GM19025 (cell line): ENCODE measurements around the gene NOX3.
A peak's percentile ranks its signal among the peaks of the same experiment; 100 is the strongest.
"Not testable (repeated sequence)": the region's sequence is repeated elsewhere in the genome, so short reads cannot be mapped to it uniquely, and the experiment has no call there.

Experiments
- ATAC-seq: cut with Tn5 transposase; IDR thresholded peaks from one replicate; pipeline ENCODE4 v1.9.1; 2021; ENCODE audit warnings: mild to moderate bottlenecking, low read depth, moderate library complexity; ENCODE audit not compliant: unreplicated experiment

Gene NOX3

DNA sequence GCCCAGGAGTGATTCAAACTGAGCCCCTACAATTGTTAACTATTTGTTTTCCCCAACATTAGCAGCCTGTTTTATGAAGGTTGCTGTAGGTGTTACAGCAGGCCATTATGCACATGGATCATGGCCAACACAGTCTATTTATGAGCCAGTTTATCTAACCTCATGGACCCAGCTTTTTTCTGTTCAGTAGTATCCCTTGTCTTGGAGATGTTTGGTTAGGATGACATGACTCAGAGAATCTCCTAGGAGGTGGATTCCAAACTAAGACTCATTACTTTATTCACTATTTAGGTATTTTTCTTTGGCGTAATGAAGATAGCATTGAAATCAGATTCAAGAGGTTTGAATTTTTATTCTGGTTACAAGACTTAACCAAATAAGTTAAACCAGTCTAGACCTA lies 78.6 kb downstream of the NOX3 start:
- ATAC-seq = no peak

DNA sequence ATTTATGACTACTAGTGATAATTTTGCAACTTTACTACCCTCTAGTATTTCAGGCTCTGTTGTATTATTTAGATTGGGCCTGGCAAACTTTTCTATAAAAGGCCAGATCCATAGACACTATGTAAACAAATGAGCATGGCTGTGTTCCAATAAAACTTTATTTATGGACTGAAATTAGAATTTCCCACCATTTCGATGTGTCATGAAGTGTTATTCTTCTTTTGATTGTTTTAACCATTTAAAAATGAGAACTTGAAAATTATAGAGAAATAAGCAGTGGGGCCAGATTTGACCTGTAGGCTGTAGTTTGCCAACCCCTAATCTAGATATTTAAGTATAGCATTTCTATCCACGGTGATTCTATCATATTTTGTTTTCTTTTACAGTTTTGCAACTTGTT lies 79.8 kb downstream of the NOX3 start:
- no peak for ATAC-seq

DNA sequence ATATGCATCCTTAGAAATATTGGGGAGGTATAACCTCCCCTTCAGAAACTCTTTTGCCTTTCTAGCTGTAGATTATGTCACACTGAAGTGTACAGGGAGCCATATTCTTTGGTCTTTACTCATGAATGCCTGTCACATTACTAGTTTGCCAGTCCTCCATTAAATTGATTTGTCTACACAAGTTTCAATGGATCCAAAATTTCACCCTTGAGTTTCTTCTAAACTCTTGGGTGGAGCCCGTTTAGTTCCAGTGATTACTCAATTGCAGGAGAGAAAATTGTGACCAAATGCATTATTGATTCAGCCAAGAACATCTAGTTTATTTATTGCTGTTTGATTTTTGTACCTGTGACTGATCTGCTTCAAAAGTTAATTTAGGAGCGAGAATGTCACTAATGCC lies 81.0 kb downstream of the NOX3 start:
- ATAC-seq = no peak

DNA sequence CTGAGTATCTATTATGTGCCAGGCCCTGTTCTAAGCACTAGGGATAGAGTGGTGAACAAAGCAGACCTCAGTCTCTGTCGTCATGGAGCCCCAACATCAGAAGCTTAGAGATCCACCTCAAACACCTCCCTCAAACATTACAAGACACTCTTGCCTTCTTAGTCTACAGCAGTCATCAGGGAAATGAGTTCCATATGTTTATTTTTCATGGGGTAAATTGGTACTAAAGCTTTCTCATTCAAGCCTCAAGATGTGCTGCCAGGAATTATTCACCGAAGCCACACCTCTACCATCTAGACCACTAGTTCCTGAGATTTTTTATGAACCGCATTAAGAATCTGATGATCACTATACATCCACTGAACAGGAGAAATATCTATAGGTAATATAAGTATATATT lies 82.4 kb downstream of the NOX3 start:
- ATAC-seq = no peak

DNA sequence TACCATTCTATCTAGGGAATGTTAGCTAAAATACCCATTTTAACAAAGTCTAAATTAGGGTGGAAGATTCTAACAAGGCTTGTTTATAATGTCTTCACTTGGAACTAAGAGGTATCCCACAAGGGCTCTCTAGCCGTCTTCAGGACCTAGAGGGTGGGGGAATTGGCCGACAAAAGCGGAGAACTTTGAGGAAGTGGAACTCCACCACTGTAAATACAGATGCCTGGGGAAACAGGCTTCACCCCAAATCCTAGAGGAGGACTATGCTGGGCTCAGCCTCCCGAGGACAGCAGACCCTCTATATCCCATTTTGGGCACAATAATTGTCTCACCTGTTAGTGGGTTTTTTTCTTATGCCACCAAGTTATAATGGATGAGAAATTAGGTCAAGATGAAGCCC lies 83.4 kb downstream of the NOX3 start:
- ATAC-seq = no peak

DNA sequence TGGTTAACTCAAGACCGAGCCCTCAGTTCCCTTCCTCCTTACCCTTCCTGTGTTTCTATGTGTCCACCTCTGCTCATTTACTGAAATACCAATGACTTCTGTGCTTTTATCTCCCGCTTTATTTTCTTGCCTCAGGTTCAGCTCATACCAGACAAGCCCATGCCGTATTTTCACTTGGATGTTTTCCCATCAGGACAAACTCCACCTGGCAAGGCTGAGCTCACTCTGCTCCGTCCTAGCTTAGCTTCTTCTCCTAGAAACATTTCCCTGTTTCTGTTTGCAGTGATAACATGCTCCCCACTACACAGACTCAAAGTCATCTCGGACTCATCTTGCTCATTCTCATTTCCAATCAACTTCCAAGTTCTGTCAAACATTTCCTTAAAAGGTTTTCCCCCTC lies 84.4 kb downstream of the NOX3 start:
- no peak for ATAC-seq

DNA sequence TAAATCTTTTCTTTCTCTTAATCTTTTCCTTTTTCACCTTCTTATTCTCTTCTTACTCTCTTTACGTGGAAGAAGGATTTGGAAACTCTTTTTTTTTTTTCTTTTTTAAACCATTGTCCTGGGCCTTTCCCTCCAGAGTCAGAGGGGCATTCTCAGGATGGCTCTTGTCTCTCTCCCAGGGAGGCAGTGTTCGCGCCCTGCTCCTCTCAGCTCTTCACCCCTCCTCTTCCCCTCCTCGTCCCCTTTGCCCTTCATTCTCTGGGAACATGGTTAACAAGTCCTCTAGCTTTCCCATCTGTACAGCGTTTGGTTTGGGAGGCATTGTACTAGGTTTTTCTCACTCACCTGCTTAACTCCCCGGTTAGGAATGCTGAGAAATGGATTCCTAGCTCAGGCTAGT lies 89.3 kb downstream of the NOX3 start:
- no peak for ATAC-seq

DNA sequence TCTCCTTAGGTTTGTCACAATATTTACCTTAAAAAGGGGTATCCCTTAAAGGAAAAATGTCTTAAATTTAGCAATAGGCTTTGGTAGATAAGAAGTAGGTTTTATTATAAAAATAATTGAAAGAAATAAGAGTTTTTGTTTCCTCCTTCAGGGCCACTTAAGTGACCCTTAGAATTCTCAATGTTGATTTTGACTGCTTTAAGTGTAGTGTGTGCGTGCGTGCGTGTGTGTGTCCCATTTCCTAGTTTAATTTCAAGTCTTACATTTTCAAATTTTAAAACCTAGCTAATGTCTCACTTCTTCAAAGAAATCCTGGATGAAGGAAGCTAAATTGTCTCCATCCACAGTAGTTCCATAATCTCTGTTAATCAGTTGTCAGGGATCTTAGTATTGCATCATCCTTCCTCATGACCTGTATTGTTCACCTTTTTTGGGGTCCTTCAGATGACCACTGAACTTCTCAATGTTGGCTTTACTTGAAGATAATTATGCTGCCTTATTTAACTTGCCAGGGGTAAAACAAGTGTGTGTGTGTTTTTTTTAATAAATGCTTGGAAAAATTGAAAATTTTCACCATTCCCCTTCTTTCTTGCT lies 90.7 kb downstream of the NOX3 start:
- no peak for ATAC-seq

DNA sequence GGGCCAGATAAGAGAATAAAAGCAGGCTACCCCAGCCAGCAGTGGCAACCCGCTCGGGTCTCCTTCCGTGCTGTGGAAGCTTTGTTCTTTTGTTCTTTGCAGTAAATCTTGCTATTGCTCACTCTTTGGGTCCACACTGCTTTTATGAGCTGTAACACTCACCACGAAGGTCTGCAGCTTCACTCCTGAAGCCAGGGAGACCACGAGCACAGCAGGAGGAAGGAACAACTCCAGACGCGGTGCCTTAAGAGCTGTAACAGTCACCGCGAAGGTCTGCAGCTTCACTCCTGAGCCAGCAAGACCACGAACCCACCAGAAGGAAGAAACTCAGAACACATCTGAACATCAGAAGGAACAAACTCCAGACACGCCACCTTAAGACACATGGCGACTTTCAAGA lies 91.6 kb downstream of the NOX3 start:
- ATAC-seq = not testable (repeated sequence)

DNA sequence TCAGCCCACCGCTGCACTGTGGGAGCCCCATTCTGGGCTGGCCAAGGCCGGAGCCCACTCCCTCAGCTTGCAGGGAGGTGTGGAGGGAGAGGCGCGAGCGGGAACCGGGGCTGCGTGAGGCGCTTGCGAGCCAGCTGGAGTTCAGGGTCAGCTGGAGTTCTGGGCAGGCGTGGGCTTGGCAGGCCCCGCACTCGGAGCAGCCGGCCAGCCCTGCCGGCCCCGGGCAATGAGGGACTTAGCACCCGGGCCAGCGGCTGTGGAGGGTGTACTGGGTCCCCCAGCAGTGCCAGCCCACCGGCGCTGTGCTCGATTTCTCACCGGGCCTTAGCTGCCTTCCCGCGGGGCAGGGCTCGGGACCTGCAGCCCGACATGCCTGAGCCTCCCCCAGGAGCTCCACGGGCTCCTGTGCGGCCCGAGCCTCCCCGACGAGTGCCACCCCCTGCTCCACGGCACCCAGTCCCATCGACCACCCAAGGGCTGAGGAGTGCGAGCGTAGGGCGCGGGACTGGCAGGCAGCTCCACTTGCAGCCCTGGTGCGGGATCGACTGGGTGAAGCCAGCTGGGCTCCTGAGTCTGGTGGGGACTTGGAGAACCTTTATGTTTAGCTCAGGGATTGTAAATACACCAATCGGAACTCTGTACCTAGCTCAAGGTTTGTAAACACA lies 92.5 kb downstream of the NOX3 start:
- not testable (repeated sequence) for ATAC-seq

DNA sequence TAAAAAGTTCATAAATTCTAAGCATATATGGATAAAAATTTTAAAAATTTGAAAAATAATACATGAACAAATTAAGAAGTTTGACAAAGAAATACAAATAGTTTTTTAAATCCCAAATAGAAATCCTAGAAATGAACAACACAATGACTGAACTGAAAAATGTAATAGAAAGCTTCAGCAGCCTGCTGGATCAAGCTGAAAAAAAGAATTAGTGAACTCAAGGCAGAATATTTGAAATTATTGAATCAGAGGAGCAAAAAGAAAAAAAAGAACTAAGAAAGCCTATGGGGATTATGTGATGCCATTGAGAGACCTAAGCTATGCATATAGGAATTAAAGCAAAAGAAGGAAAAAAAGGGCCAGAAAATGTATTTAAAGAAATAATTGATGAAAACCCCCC lies 101.5 kb downstream of the NOX3 start:
- no peak for ATAC-seq

DNA sequence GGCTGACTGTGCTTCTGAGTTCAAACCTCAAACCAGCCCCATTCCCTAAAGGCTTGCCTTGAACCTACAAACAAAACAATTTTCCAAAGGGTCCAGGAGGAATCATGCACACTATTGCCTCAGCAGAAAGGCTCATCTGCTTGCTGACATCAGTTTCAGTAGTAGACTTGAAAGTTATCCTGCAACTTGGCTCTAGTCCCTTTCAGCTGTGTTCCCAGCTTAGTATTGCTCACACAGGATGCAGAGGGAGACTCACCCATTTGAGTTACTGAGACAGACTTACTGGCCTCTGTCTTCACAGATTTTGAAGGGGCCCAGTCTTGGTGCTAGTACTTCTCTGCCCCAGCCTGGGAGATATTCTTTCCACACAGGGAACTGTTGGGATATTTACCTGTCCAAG lies 102.8 kb downstream of the NOX3 start:
- no peak for ATAC-seq

DNA sequence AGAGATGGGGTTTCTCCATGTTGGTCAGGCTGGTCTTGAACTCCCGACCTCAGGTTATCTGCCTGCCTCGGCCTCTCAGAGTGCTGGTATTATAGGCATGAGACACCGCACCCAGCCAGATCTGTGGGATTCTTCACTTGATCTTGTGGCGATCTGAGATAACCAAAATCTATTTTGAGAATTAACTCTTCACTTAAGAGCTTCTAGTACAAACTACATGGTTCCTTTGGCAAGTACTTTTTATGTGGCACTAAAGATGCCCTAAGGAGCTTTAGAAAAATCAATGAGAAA lies 103.6 kb downstream of the NOX3 start:
- ATAC-seq = no peak

DNA sequence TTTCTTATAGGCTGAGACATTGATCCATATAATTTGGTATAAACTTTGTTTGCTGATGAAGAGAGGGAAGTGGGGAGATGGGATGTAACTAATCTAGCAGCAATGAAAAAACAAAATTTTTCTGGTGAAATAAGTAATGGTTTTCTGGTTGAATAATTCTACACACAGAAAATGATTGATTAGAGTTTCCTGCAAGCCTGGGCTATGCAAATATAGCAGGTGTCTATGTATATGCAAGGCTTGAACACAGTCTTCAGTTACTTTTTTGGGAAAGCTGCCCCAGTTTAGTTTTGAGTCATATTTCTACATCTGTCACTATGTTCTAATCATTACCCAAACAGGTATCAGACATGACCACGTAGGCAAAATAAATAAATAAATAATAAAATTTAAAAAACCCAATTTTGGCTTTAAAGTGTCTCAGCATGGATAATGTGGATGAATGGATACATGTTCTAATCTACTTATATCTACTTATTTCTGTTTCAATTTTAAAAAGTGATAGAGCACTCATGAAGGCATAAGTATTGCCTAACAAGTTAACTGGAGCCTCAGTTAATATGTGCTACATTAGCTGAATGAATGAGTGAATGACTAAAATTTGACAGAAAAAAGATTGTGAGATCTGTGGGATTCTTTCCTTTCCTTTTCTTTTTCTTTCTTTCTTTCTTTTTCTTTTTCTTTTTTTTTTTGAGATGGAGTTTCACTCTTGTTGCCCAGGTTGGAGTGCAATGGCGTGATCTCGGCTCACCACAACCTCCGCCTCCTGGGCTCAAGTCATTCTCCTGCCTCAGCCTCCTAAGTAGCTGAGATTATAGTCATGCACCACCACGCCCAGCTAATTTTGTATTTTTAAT lies 104.1 kb downstream of the NOX3 start:
- peak; percentile 89 for ATAC-seq

DNA sequence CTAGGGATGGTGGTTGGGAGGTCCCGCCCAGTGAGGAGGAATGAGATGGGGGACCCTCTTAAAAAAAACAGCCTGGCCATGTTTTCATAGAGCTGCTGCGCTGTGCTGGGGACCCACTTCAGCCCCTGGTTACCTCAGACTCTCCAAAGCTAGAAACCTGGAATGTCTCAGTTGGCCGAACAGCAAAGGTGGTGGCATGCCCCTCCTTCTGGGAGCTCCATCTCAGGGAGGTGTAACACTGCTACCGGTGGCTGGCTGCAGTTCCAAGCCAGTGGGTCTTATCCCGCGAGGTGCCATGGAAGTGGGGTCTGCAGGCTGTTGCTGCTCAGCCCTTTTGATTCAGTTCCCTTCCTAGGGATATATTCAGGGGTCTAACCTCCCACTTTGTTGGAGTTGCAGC lies 105.7 kb downstream of the NOX3 start:
- no peak for ATAC-seq

DNA sequence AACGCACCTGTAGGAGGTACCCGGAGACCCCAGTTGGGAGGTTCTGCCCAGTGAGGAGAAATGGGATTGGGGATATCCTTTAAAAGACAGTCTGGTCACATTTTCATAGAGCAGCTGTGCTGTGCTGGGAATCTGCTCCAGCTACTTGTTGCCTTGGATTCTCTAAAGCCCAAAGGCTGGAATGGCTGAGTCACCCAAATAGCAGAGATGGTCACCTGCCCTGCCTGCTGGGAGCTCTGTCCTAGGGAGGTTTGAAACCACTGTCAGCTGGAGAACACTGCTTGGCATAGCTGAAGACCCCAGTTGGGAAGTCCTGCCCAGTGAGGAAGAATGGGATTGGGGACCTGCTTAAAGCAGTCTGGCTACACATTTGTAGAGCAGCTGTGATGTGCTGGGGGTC lies 106.5 kb downstream of the NOX3 start:
- no peak for ATAC-seq

DNA sequence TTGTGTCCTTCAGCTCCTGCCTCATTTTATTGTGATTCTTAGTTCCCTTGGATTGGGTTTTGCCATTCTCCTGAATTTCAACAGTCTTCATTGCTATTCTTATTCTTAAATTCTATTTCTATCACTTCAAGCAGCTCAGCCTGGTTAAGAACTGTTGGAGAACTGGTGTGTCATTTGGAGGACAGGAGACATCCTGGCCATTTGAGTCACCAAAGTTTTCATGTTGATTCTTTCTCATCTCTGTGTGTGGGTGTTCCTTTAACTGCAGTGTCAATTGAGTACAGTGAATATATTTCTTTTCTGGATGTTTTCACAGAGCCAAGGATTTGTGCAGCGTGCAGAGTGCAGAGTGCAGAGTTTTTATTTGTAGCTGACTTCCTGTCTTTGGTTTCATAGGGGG lies 107.8 kb downstream of the NOX3 start:
- ATAC-seq = no peak

DNA sequence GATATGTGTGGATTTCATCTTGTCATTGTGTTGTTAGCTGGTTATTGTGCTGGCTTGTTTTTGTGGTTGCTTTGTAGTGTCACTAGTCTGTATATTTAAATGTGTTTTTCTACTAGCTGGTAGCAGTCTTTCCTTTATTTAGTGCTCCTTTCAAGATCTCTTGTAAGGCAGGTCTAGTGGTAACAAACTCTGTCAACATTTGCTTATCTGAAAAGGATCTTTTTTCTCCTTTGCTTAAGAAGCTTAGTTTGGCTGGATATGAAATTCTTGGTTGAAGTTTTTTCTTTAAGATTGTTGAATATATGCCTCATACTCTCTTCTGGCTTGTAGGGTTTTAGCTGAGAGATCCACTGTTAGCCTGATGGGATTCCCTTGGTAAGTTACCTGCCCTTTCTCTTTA lies 108.7 kb downstream of the NOX3 start:
- no peak for ATAC-seq
